Measurements from ENCODE around the gene PBOV1. TPM values are rescaled to one million over a fixed set of nuclear protein-coding genes. Genes with fewer than 3 reads are reported as not detected.

Gene PBOV1
- not detected for total RNA-seq

- no peak for ATAC-seq (replicated peaks)
- Mint-ChIP-seq H3K27me3 (peaks cover 29% of the 10 kb centered on the region), H3K9me3 (no peaks in the 10 kb centered on the region), H3K4me3 (no peak within 1 kb of the TSS), H3K4me1 (no peaks in the 10 kb centered on the region), H3K36me3 (ENCODE audit: low read depth) (no peaks in the 10 kb centered on the region), H3K27ac (no peak within 1 kb of the TSS)
These were observed at the start of gene PBOV1 for GRCh38 chr6:138218449-138218848. Gene PBOV1 (minus strand): TSS chr6:138218491. CDS start chr6:138218395, 96 bp downstream.

GRCh38 chr6:138266095-138266494 is 47.8 kb upstream of the PBOV1 start:
- Mint-ChIP-seq H3K27me3 (peaks cover 22% of the 10 kb centered on the region), H3K4me3 (no peak overlapping the region), H3K27ac (no peak overlapping the region), H3K4me1 (no peaks in the 10 kb centered on the region), H3K36me3 (ENCODE audit: low read depth) (no peaks in the 10 kb centered on the region), H3K9me3 (no peaks in the 10 kb centered on the region)
- no peak for ATAC-seq (replicated peaks)

- H3K4me1 Mint-ChIP-seq = no peaks in the 10 kb centered on the region
- no peak overlapping the region for H3K4me3 Mint-ChIP-seq
- H3K27ac Mint-ChIP-seq = no peak overlapping the region
- ATAC-seq (replicated peaks) = no peak
- H3K27me3 Mint-ChIP-seq = peaks cover 18% of the 10 kb centered on the region
- no peaks in the 10 kb centered on the region for H3K9me3 Mint-ChIP-seq
- no peaks in the 10 kb centered on the region for H3K36me3 Mint-ChIP-seq (ENCODE audit: low read depth)
These were observed 46.1 kb upstream of the PBOV1 start for GRCh38 chr6:138264372-138264880.

GRCh38 chr6:138263963-138264362 is 45.7 kb upstream of the PBOV1 start:
- no peak overlapping the region for H3K27ac Mint-ChIP-seq

GRCh38 chr6:138261116-138261780 is 43.0 kb upstream of the PBOV1 start:
- Mint-ChIP-seq H3K9me3 (no peaks in the 10 kb centered on the region), H3K4me1 (no peaks in the 10 kb centered on the region), H3K27ac (no peak overlapping the region), H3K4me3 (no peak overlapping the region), H3K36me3 (ENCODE audit: low read depth) (no peaks in the 10 kb centered on the region), H3K27me3 (peaks cover 17% of the 10 kb centered on the region)
- ATAC-seq (replicated peaks) = no peak

More at GRCh38 chr6:138263963-138264362, 45.7 kb upstream of the PBOV1 start:
- no peak overlapping the region for H3K4me3 Mint-ChIP-seq
- no peak for ATAC-seq (replicated peaks)
- H3K36me3 Mint-ChIP-seq (ENCODE audit: low read depth) = no peaks in the 10 kb centered on the region
- H3K27me3 Mint-ChIP-seq = peaks cover 20% of the 10 kb centered on the region
- H3K9me3 Mint-ChIP-seq = no peaks in the 10 kb centered on the region
- H3K4me1 Mint-ChIP-seq = no peaks in the 10 kb centered on the region

- Mint-ChIP-seq H3K4me1 (no peaks in the 10 kb centered on the region), H3K36me3 (ENCODE audit: low read depth) (no peaks in the 10 kb centered on the region), H3K27me3 (peaks cover 10% of the 10 kb centered on the region), H3K4me3 (no peak overlapping the region), H3K9me3 (no peaks in the 10 kb centered on the region), H3K27ac (no peak overlapping the region)
- ATAC-seq (replicated peaks) = no peak
These were observed 40.7 kb upstream of the PBOV1 start for GRCh38 chr6:138258991-138259390.

GRCh38 chr6:138258197-138258596 is 39.9 kb upstream of the PBOV1 start:
- no peaks in the 10 kb centered on the region for H3K9me3 Mint-ChIP-seq
- H3K27me3 Mint-ChIP-seq = peaks cover 8% of the 10 kb centered on the region
- no peak for ATAC-seq (replicated peaks)
- H3K4me3 Mint-ChIP-seq = no peak overlapping the region
- H3K27ac Mint-ChIP-seq = no peak overlapping the region
- no peaks in the 10 kb centered on the region for H3K4me1 Mint-ChIP-seq
- H3K36me3 Mint-ChIP-seq (ENCODE audit: low read depth) = no peaks in the 10 kb centered on the region

- H3K27me3 Mint-ChIP-seq = peaks cover 8% of the 10 kb centered on the region
- H3K36me3 Mint-ChIP-seq (ENCODE audit: low read depth) = no peaks in the 10 kb centered on the region
- no peaks in the 10 kb centered on the region for H3K4me1 Mint-ChIP-seq
- no peak overlapping the region for H3K4me3 Mint-ChIP-seq
- no peaks in the 10 kb centered on the region for H3K9me3 Mint-ChIP-seq
- H3K27ac Mint-ChIP-seq = no peak overlapping the region
- ATAC-seq (replicated peaks) = no peak
These were observed 39.3 kb upstream of the PBOV1 start for GRCh38 chr6:138257638-138258040.

- Mint-ChIP-seq H3K36me3 (ENCODE audit: low read depth) (no peaks in the 10 kb centered on the region), H3K27me3 (peaks cover 3% of the 10 kb centered on the region), H3K9me3 (no peaks in the 10 kb centered on the region)
These were observed 37.2 kb upstream of the PBOV1 start for GRCh38 chr6:138255443-138255842.

GRCh38 chr6:138253731-138254130 is 35.4 kb upstream of the PBOV1 start:
- H3K27me3 Mint-ChIP-seq = no peaks in the 10 kb centered on the region
- ATAC-seq (replicated peaks) = no peak
- H3K9me3 Mint-ChIP-seq = no peaks in the 10 kb centered on the region
- H3K4me3 Mint-ChIP-seq = no peak overlapping the region
- H3K4me1 Mint-ChIP-seq = no peaks in the 10 kb centered on the region
- H3K36me3 Mint-ChIP-seq (ENCODE audit: low read depth) = no peaks in the 10 kb centered on the region
- H3K27ac Mint-ChIP-seq = no peak overlapping the region

More at GRCh38 chr6:138255443-138255842, 37.2 kb upstream of the PBOV1 start:
- H3K27ac Mint-ChIP-seq = no peak overlapping the region
- H3K4me3 Mint-ChIP-seq = no peak overlapping the region
- no peak for ATAC-seq (replicated peaks)
- H3K4me1 Mint-ChIP-seq = no peaks in the 10 kb centered on the region

- Mint-ChIP-seq H3K4me3 (no peak overlapping the region), H3K27ac (no peak overlapping the region), H3K9me3 (no peaks in the 10 kb centered on the region)
These were observed 32.4 kb upstream of the PBOV1 start for GRCh38 chr6:138250513-138251247.

GRCh38 chr6:138250053-138250452 is 31.8 kb upstream of the PBOV1 start:
- H3K36me3 Mint-ChIP-seq (ENCODE audit: low read depth) = no peaks in the 10 kb centered on the region
- no peaks in the 10 kb centered on the region for H3K9me3 Mint-ChIP-seq
- no peaks in the 10 kb centered on the region for H3K27me3 Mint-ChIP-seq
- ATAC-seq (replicated peaks) = no peak
- no peak overlapping the region for H3K4me3 Mint-ChIP-seq
- H3K4me1 Mint-ChIP-seq = no peaks in the 10 kb centered on the region
- H3K27ac Mint-ChIP-seq = no peak overlapping the region

More at GRCh38 chr6:138250513-138251247, 32.4 kb upstream of the PBOV1 start:
- H3K27me3 Mint-ChIP-seq = no peaks in the 10 kb centered on the region
- H3K4me1 Mint-ChIP-seq = no peaks in the 10 kb centered on the region
- H3K36me3 Mint-ChIP-seq (ENCODE audit: low read depth) = no peaks in the 10 kb centered on the region
- ATAC-seq (replicated peaks) = no peak

- Mint-ChIP-seq H3K36me3 (ENCODE audit: low read depth) (no peaks in the 10 kb centered on the region), H3K27ac (no peak overlapping the region), H3K27me3 (peaks cover 8% of the 10 kb centered on the region), H3K9me3 (no peaks in the 10 kb centered on the region), H3K4me3 (no peak overlapping the region), H3K4me1 (no peaks in the 10 kb centered on the region)
- no peak for ATAC-seq (replicated peaks)
These were observed 30.6 kb upstream of the PBOV1 start for GRCh38 chr6:138248878-138249277.

- no peaks in the 10 kb centered on the region for H3K4me1 Mint-ChIP-seq
These were observed 29.7 kb upstream of the PBOV1 start for GRCh38 chr6:138248011-138248410.

More at GRCh38 chr6:138248011-138248410, 29.7 kb upstream of the PBOV1 start:
- H3K27me3 Mint-ChIP-seq = peaks cover 11% of the 10 kb centered on the region
- H3K36me3 Mint-ChIP-seq (ENCODE audit: low read depth) = no peaks in the 10 kb centered on the region
- no peak overlapping the region for H3K4me3 Mint-ChIP-seq
- no peak for ATAC-seq (replicated peaks)
- H3K27ac Mint-ChIP-seq = no peak overlapping the region
- H3K9me3 Mint-ChIP-seq = no peaks in the 10 kb centered on the region
